Natural killer cell (primary cell): Measurements from ENCODE around the gene AKR1B15. TPM values are rescaled to one million over a fixed set of nuclear protein-coding genes. Genes with fewer than 3 reads are reported as not detected.

Source experiments
- ATAC-seq, 3 donors: fragments of 150-1000 bp in 2 of 3; fragments of 200-7000 bp in 1 of 3; cut with Tn5 transposase; 1 replicate in 1 of 3; 2 replicates in 2 of 3; pipeline ENCODE4 v1.10.0; 2021; ENCODE audit warnings: mild to moderate bottlenecking in 2 of 3, moderate library complexity in 2 of 3
- DNase-seq, 2 donors: peaks; one replicate each; pipeline versions ENCODE4 v3.0.0 to v3.0.0-alpha.2; 2013 to 2021; ENCODE audit warnings: mixed read lengths in 1 of 2
- H3K27ac ChIP-seq: one replicate; pipeline ENCODE4 v1.5.1; 2013; ENCODE audit warnings: mild to moderate bottlenecking, low read length
- H3K27me3 ChIP-seq: one replicate; pipeline ENCODE4 v1.6.1; 2013; ENCODE audit warnings: low read length; ENCODE audit not compliant: control insufficient read depth, insufficient read depth
- H3K36me3 ChIP-seq: one replicate; pipeline ENCODE4 v1.6.1; 2013; ENCODE audit warnings: low read length; ENCODE audit not compliant: control insufficient read depth, insufficient read depth
- H3K4me1 ChIP-seq: one replicate; pipeline ENCODE4 v1.6.1; 2013; ENCODE audit warnings: low read length; ENCODE audit not compliant: control insufficient read depth, insufficient read depth
- H3K4me3 ChIP-seq: one replicate; pipeline ENCODE4 v1.5.1; 2013; ENCODE audit warnings: low read length
- H3K9me3 ChIP-seq: one replicate; pipeline ENCODE4 v1.6.1; 2013; ENCODE audit warnings: low read length; ENCODE audit not compliant: control insufficient read depth, insufficient read depth
- H3K27ac Mint-ChIP-seq, 2 donors: one replicate each; pipeline ENCODE4 v1.8.0; 2022; ENCODE audit warnings: mild to moderate bottlenecking in 2 of 2, mixed read lengths in 2 of 2, moderate library complexity in 1 of 2
- H3K27me3 Mint-ChIP-seq, 2 donors: one replicate each; pipeline ENCODE4 v1.8.0; 2022; ENCODE audit warnings: low read depth in 2 of 2, mixed read lengths in 2 of 2
- H3K36me3 Mint-ChIP-seq: one replicate; pipeline ENCODE4 v1.8.0; 2022; ENCODE audit warnings: mixed read lengths
- H3K4me1 Mint-ChIP-seq, 2 donors: one replicate each; pipeline ENCODE4 v1.8.0; 2022; ENCODE audit warnings: mixed read lengths in 2 of 2
- H3K4me3 Mint-ChIP-seq: one replicate; pipeline ENCODE4 v1.8.0; 2022; ENCODE audit warnings: mild to moderate bottlenecking, moderate library complexity, mixed read lengths
- H3K9me3 Mint-ChIP-seq, 2 donors: one replicate each; pipeline ENCODE4 v1.8.0; 2022; ENCODE audit warnings: mixed read lengths in 2 of 2
- WGBS: methylation state at CpG from one replicate; pipeline ENCODE4 v1.1.7; 2013; ENCODE audit warnings: missing lambda C conversion rate; ENCODE audit not compliant: insufficient coverage; 5-methylcytosine and 5-hydroxymethylcytosine counted together
- intact Hi-C: fragments of 100-400 bp; cut with micrococcal nuclease; formaldehyde crosslinking; loops from one replicate; pipeline ENCODE4 v1.14.2; 2022
- total RNA-seq, 4 donors: library from RNA; stranded (reverse); fragments of 120-200 nt in 1 of 4; gene quantifications; one replicate each; pipeline versions ENCODE4 v1.2.3 to v1.2.4, GENCODE V29; 2013 to 2022
- TF ChIP-seq, protein P1 (sequence below): fragments of 200-600 bp; IDR thresholded peaks from one replicate; pipeline ENCODE4 v1.8.0; 2022; ENCODE audit warnings: antibody characterized with exemption

Gene AKR1B15
- total RNA-seq, 3 donors from 2014 or later (not counting 1 experiment from before 2014, with no cell fraction given) = not detected

DNA sequence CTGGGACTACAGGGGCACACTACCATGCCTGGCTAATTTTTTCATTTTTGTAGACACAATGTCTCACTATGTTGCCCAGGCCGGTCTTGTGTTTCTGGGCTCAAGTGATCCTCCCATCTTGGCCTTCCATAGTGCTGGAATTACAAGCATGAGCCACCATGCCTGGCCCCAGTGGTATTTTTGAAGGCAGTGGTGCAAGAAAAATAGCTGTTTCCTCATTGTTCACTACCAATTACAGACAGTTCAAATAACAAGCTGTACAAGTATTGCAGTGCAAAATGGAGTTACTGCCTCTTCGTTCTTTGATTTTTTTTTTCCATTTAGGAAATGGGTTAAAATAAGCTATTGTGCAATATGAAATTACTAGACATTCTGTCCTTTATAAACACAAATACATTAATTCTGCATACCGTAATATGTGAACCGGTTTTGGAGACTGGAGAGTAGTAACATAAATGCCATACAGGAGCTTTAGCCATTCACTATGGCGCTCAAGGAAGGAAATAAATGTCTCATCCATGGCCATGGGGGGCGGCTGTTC is 62.8 kb downstream of the AKR1B15 start:
- H3K9me3 Mint-ChIP-seq = no peaks in the 10 kb centered on the region
- H3K4me3 Mint-ChIP-seq = no peak overlapping the region
- Histone ChIP-seq H3K27ac (no peak overlapping the region), H3K9me3 (no peaks in the 10 kb centered on the region), H3K27me3 (no peaks in the 10 kb centered on the region), H3K4me3 (no peak overlapping the region), H3K4me1 (no peaks in the 10 kb centered on the region), H3K36me3 (no peaks in the 10 kb centered on the region)
- H3K4me1 Mint-ChIP-seq = peaks cover under 1% of the 10 kb centered on the region in 2 donors
- H3K36me3 Mint-ChIP-seq = no peaks in the 10 kb centered on the region
- no peak overlapping the region for H3K27ac Mint-ChIP-seq
- intact Hi-C loops = no loop called here
- DNase-seq = no peak
- ATAC-seq = no peak
- peaks cover 12 to 52% of the 10 kb centered on the region in 2 donors for H3K27me3 Mint-ChIP-seq
- TF ChIP-seq, protein P1, sequence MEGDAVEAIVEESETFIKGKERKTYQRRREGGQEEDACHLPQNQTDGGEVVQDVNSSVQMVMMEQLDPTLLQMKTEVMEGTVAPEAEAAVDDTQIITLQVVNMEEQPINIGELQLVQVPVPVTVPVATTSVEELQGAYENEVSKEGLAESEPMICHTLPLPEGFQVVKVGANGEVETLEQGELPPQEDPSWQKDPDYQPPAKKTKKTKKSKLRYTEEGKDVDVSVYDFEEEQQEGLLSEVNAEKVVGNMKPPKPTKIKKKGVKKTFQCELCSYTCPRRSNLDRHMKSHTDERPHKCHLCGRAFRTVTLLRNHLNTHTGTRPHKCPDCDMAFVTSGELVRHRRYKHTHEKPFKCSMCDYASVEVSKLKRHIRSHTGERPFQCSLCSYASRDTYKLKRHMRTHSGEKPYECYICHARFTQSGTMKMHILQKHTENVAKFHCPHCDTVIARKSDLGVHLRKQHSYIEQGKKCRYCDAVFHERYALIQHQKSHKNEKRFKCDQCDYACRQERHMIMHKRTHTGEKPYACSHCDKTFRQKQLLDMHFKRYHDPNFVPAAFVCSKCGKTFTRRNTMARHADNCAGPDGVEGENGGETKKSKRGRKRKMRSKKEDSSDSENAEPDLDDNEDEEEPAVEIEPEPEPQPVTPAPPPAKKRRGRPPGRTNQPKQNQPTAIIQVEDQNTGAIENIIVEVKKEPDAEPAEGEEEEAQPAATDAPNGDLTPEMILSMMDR = no peak
- WGBS = 95% methylated on average over 5 of the region's 6 CpGs

DNA sequence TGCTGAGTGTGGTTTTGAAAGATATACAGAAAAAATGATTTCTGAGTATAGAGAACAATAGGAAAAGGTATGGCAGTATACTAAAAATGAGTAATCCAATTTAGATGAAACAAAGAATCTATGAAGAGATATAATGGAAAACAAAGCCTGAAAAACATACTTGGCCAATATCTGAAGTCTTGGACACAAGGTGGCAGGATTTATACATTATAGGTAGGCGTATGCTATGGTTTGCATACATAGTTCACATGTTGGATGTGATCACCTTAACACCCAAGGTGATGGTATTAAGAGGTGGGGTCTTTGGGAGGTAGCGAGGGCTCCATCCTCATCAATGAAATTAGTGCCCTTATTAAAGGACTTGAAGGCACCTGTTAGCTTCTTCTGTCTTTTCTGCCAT is 63.3 kb downstream of the AKR1B15 start:
- DNase-seq = peak in 1 of 2 donors; percentile 13
- H3K36me3 ChIP-seq = no peaks in the 10 kb centered on the region
- Mint-ChIP-seq H3K9me3 (no peaks in the 10 kb centered on the region), H3K27ac (no peak overlapping the region), H3K4me3 (no peak overlapping the region), H3K27me3 (peaks cover 11 to 52% of the 10 kb centered on the region in 2 donors), H3K36me3 (no peaks in the 10 kb centered on the region), H3K4me1 (no peaks in the 10 kb centered on the region)
- WGBS = 78% methylated on average over 2 of the region's 2 CpGs
- no peak overlapping the region for H3K27ac ChIP-seq
- H3K4me3 ChIP-seq = no peak overlapping the region
- ATAC-seq = no peak
- no peaks in the 10 kb centered on the region for H3K9me3 ChIP-seq
- TF ChIP-seq, protein P1 = no peak
- no peaks in the 10 kb centered on the region for H3K4me1 ChIP-seq
- H3K27me3 ChIP-seq = no peaks in the 10 kb centered on the region
- intact Hi-C loops = no loop called here

DNA sequence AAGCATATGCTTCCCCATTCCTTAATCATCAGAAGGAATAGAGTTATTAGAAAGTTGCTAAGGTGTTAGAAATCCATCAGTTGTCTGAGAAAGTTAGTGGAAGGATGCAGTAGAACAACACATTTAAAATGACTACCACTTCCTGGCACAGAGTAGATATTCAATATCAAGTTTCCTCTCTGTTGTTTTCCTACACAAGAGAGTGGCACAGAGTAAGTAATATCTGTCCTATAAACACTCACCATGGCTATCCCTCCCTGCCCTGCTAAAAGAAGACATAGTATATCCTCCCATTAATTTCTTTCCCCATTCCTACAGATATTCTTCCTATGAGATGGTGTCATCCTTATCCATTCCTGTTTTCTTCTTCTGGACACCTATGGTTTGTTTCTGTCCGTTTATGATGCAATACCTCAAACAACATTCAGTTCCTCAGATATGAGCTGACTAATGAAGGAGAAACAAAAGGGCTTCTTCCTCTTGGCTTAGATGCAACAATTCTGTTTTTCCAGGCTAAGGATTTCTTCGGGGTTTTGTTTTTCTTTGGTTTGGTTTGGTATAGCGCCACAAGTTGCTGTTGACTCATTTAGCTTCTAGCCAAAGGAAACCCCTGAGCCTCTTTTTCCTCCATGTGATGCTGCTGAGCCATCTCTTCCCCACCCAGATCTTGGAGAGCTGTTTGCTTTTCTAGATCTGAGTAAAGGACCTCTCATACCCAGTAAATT is 64.9 kb downstream of the AKR1B15 start:
- Histone ChIP-seq H3K4me3 (no peak overlapping the region), H3K36me3 (no peaks in the 10 kb centered on the region), H3K4me1 (no peaks in the 10 kb centered on the region), H3K27ac (no peak overlapping the region), H3K9me3 (no peaks in the 10 kb centered on the region), H3K27me3 (no peaks in the 10 kb centered on the region)
- 13% methylated on average over 3 of the region's 3 CpGs for WGBS
- Mint-ChIP-seq H3K27ac (no peak overlapping the region), H3K4me1 (no peaks in the 10 kb centered on the region), H3K27me3 (peaks cover 7 to 43% of the 10 kb centered on the region in 2 donors), H3K9me3 (no peaks in the 10 kb centered on the region), H3K36me3 (no peaks in the 10 kb centered on the region), H3K4me3 (no peak overlapping the region)
- intact Hi-C loops = no loop called here
- ATAC-seq (no peak), DNase-seq (no peak)
- TF ChIP-seq, protein P1 = no peak
